ENCODE data around the gene PDZD8.

The PDZD8 gene

DNA sequence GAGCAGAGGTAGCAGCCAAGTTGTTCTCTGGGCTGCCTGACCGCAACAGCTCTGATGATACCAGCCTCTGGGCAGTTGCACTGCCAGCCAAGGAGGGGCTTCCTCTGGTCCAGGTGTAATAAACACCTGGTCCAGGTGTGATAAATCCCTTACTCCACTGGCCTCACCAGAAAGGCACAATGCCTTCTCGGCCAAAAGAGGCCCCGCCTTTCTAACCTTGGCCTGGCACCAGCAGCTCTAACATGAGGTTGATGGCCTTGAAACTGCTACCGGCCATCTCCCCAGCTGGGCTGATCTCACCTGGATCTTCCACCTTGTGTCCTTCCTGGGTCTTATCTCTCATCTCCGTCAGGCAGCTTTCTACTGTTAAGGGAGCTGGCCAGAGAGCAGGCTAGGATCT, 45.5 kb upstream of the PDZD8 start:
- Histone ChIP-seq H3K27me3 (ENCODE audit: low read depth, low read length) (no peaks in the 10 kb centered on the region), H4K20me1 (ENCODE audit: insufficient read depth, low read length) (no peaks in the 10 kb centered on the region), H3K4me2 (ENCODE audit: low read length) (no peak overlapping the region), H2AFZ (ENCODE audit: low read depth, low read length) (no peak overlapping the region), H3K4me3 (ENCODE audit: low read length) (no peak overlapping the region), H3K79me2 (ENCODE audit: low read length) (no peaks in the 10 kb centered on the region), H3K9me3 (ENCODE audit: insufficient read depth, low read length) (no peaks in the 10 kb centered on the region), H3K4me1 (ENCODE audit: low read length) (no peaks in the 10 kb centered on the region), H3K36me3 (replicated peaks; ENCODE audit: low read depth, low read length) (no peaks in the 10 kb centered on the region), H3K27ac (ENCODE audit: low read length) (no peak overlapping the region), H3K9ac (ENCODE audit: low read length) (no peak overlapping the region)
- TF ChIP-seq, protein P1, sequence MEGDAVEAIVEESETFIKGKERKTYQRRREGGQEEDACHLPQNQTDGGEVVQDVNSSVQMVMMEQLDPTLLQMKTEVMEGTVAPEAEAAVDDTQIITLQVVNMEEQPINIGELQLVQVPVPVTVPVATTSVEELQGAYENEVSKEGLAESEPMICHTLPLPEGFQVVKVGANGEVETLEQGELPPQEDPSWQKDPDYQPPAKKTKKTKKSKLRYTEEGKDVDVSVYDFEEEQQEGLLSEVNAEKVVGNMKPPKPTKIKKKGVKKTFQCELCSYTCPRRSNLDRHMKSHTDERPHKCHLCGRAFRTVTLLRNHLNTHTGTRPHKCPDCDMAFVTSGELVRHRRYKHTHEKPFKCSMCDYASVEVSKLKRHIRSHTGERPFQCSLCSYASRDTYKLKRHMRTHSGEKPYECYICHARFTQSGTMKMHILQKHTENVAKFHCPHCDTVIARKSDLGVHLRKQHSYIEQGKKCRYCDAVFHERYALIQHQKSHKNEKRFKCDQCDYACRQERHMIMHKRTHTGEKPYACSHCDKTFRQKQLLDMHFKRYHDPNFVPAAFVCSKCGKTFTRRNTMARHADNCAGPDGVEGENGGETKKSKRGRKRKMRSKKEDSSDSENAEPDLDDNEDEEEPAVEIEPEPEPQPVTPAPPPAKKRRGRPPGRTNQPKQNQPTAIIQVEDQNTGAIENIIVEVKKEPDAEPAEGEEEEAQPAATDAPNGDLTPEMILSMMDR (IDR thresholded peaks at IDR 0.05; ENCODE audit: low read depth, low read length) = no peak
- TF ChIP-seq EZH2phosphoT487 (IDR thresholded peaks at IDR 0.05; ENCODE audit: low read depth) = no peak

GRCh38 chr10:117419921-117420320, 44.7 kb upstream of the PDZD8 start:
- Histone ChIP-seq H3K4me1 (ENCODE audit: low read length) (no peaks in the 10 kb centered on the region), H2AFZ (ENCODE audit: low read depth, low read length) (no peak overlapping the region), H3K27me3 (ENCODE audit: low read depth, low read length) (no peaks in the 10 kb centered on the region), H3K4me2 (ENCODE audit: low read length) (no peak overlapping the region), H3K4me3 (ENCODE audit: low read length) (no peak overlapping the region), H4K20me1 (ENCODE audit: insufficient read depth, low read length) (no peaks in the 10 kb centered on the region), H3K79me2 (ENCODE audit: low read length) (no peaks in the 10 kb centered on the region), H3K9me3 (ENCODE audit: insufficient read depth, low read length) (no peaks in the 10 kb centered on the region), H3K27ac (ENCODE audit: low read length) (no peak overlapping the region), H3K9ac (ENCODE audit: low read length) (no peak overlapping the region), H3K36me3 (replicated peaks; ENCODE audit: low read depth, low read length) (no peaks in the 10 kb centered on the region)
- TF ChIP-seq, protein P1 (IDR thresholded peaks at IDR 0.05; ENCODE audit: low read depth, low read length) = no peak
- no peak for TF ChIP-seq EZH2phosphoT487 (IDR thresholded peaks at IDR 0.05; ENCODE audit: low read depth)

DNA sequence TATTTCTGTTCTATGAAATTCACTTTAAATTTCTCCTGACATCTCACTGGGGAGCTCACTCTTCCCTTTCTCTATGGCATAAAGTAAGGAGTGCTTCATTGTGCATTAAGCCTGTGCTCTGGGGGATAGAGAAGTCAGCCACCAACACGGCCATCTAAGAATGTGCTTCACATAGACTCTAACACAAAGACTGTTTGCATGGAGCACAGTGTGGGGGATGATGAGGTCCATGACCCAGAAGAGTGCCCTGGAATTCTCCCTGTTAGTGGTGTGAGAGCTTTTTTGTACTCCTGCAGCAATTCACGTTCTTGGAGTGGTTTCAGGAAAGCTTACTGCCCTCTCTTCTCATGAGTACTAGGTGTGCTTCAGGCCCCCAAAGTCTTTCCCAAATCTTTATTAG, 43.9 kb upstream of the PDZD8 start:
- H2AFZ ChIP-seq (ENCODE audit: low read depth, low read length) = no peak overlapping the region
- no peak overlapping the region for H3K27ac ChIP-seq (ENCODE audit: low read length)
- no peaks in the 10 kb centered on the region for H3K4me1 ChIP-seq (ENCODE audit: low read length)
- no peaks in the 10 kb centered on the region for H3K79me2 ChIP-seq (ENCODE audit: low read length)
- H3K9ac ChIP-seq (ENCODE audit: low read length) = no peak overlapping the region
- H3K36me3 ChIP-seq (replicated peaks; ENCODE audit: low read depth, low read length) = no peaks in the 10 kb centered on the region
- H3K4me2 ChIP-seq (ENCODE audit: low read length) = no peak overlapping the region
- no peak for TF ChIP-seq EZH2phosphoT487 (IDR thresholded peaks at IDR 0.05; ENCODE audit: low read depth)
- TF ChIP-seq, protein P1 (IDR thresholded peaks at IDR 0.05; ENCODE audit: low read depth, low read length) = no peak
- 0 out of 2 replicates have a peak, but pooled peaks cover 2% of the 10 kb centered on the region for H3K27me3 ChIP-seq (ENCODE audit: low read depth, low read length)
- no peak overlapping the region for H3K4me3 ChIP-seq (ENCODE audit: low read length)
- no peaks in the 10 kb centered on the region for H3K9me3 ChIP-seq (ENCODE audit: insufficient read depth, low read length)
- H4K20me1 ChIP-seq (ENCODE audit: insufficient read depth, low read length) = no peaks in the 10 kb centered on the region

DNA sequence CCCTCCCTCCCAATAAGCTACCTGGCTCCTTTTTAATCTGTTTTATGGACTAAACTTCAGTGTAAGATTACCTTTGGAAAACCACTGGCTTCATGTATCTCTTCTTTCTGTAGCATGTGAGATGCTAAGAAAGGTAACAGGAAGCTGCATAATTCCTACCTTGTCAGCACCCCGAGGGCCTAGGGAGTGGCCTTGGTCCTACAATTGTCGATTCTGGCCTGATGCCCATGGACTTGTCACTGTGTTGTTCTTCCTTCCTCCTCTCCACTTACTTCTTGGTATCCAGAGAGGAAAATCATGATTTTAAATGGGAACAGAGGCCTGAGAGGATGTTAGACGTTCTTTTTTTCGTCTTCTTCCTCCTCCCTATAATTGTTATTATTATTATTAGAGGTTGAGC, 42.9 kb upstream of the PDZD8 start:
- no peaks in the 10 kb centered on the region for H3K4me1 ChIP-seq (ENCODE audit: low read length)
- H3K27me3 ChIP-seq (ENCODE audit: low read depth, low read length) = peaks cover 9% of the 10 kb centered on the region; the same call in 1 of the 2 replicates
- H3K79me2 ChIP-seq (ENCODE audit: low read length) = no peaks in the 10 kb centered on the region
- H3K9me3 ChIP-seq (ENCODE audit: insufficient read depth, low read length) = no peaks in the 10 kb centered on the region
- no peak overlapping the region for H3K27ac ChIP-seq (ENCODE audit: low read length)
- H4K20me1 ChIP-seq (ENCODE audit: insufficient read depth, low read length) = no peaks in the 10 kb centered on the region
- H3K9ac ChIP-seq (ENCODE audit: low read length) = no peak overlapping the region
- H3K4me2 ChIP-seq (ENCODE audit: low read length) = no peak overlapping the region
- TF ChIP-seq EZH2phosphoT487 (IDR thresholded peaks at IDR 0.05; ENCODE audit: low read depth) = no peak
- TF ChIP-seq, protein P1 (IDR thresholded peaks at IDR 0.05; ENCODE audit: low read depth, low read length) = no peak
- no peak overlapping the region for H2AFZ ChIP-seq (ENCODE audit: low read depth, low read length)
- no peak overlapping the region for H3K4me3 ChIP-seq (ENCODE audit: low read length)
- no peaks in the 10 kb centered on the region for H3K36me3 ChIP-seq (replicated peaks; ENCODE audit: low read depth, low read length)
